PC-3 (cell line): ENCODE measurements around the gene PALS2.

Experiments used
- CTCF ChIP-seq: fragments of 300-600 bp; sonication (generic); conservative IDR thresholded peaks from 2 replicates; pipeline ENCODE4 v1.5.1; 2017; ENCODE audit warnings: antibody characterized with exemption, low read depth, mild to moderate bottlenecking, low read length
- EZH2 ChIP-seq: fragments of 300-600 bp; sonication (generic); IDR thresholded peaks from one replicate; pipeline ENCODE4 v1.6.1; 2017; ENCODE audit warnings: antibody characterized with exemption, mild to moderate bottlenecking, low read length; ENCODE audit not compliant: unreplicated experiment

DNA sequence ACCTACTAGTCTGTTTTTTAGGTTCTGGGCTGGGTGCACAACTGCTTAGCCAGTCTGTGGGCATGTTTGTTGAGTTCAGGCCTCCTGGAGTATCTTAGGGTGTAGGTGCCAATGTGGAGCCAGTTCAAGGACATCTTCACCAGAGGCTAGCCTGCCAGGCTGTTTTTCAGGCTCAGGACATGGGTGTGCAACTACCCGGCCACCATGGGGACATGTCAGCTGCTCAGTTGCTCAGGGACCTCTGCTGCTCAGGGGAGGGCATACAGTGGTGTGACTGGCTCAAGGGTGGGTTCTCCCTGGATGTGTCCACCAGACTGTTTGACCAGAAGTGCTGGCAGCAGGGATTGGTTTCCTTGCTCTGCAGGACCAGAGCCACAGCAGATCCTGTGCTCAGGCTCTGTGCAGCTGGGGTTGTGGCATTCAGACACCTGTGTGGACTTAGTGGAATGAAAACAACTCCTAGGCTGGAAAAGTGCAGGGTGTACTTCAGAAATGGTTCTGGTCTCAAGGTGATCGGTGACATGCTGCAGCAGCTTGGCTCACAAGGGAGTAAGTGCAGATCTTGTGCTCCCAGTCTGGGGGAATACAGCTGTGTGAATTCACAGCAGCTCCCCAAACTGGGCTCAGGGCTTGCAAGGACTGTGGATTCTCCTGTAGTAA is 44.8 kb downstream of the PALS2 start:
- TF ChIP-seq CTCF (no peak), EZH2 (no peak)
